Progenitor cell of endocrine pancreas (in vitro differentiated cells): Measurements from ENCODE around the gene WNT3A. TPM values are rescaled to one million over a fixed set of nuclear protein-coding genes. Genes with fewer than 3 reads are reported as not detected.
A peak's percentile ranks its signal among the peaks of the same experiment; 100 is the strongest.

ENCODE experiments used
- DNase-seq: peaks from one replicate; pipeline ENCODE4 v3.0.0; 2021; ENCODE audit warnings: low spot score; ENCODE audit not compliant: unreplicated experiment
- H3K27ac Mint-ChIP-seq: 2 replicates; pipeline ENCODE4 v1.8.0; 2021; ENCODE audit warnings: mild to moderate bottlenecking, moderate library complexity, mixed read lengths
- H3K27me3 Mint-ChIP-seq: 2 replicates; pipeline ENCODE4 v1.8.0; 2021; ENCODE audit warnings: mixed read lengths
- H3K36me3 Mint-ChIP-seq: 2 replicates; pipeline ENCODE4 v1.8.0; 2022; ENCODE audit warnings: mixed read lengths; ENCODE audit not compliant: insufficient read depth
- H3K4me1 Mint-ChIP-seq: 2 replicates; pipeline ENCODE4 v1.8.0; 2021; ENCODE audit warnings: low read depth, mixed read lengths
- H3K4me3 Mint-ChIP-seq: 2 replicates; pipeline ENCODE4 v1.8.0; 2021; ENCODE audit warnings: low read depth, mild to moderate bottlenecking, moderate library complexity, mixed read lengths
- H3K9me3 Mint-ChIP-seq: 2 replicates; pipeline ENCODE4 v1.8.0; 2021; ENCODE audit warnings: low read depth, mixed read lengths
- total RNA-seq: library from RNA; stranded (reverse); gene quantifications from 2 replicates; pipeline ENCODE4 v1.2.1, GENCODE V29; 2021
- TF ChIP-seq, protein P1 (sequence below): fragments of 200-600 bp; sonication (generic); IDR thresholded peaks from one replicate; pipeline ENCODE4 v1.5.0; 2021; ENCODE audit warnings: antibody characterized with exemption, mild to moderate bottlenecking; ENCODE audit not compliant: unreplicated experiment

The WNT3A gene
- total RNA-seq, 1 donor from 2014 or later, result not detected

DNA sequence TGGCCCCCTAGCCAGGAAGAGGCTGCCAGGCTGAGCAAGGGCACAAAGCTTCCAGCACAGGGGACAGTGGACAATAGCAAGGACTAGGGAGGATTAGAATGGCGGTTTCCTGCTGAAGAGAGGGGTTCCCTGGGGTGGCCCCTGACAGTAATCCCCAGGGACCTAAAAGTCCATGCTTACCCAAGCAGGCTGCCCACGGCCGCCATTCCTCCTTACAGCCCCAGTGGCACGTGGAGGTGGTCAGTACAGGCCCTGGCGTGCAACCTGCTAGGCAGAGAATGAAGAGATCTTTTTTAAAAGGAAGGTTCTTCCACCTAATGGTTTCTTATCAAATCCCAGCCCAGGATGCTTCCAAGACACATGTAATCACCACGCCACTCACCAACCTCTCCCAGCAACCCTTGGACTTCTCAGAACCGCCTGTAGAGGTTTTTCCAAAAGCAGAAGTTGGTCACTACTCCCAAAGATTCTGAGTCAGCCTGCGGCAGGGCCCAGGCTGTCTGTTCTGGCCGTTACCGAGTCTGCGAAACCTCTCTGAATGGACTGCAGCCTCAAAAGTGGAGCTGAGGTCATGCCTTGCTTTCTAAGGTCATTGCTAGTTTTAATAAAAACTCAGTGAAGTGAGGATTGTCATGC, 101.4 kb downstream of the WNT3A start:
- H3K4me1 Mint-ChIP-seq, result peaks cover 12% of the 10 kb centered on the region
- H3K27me3 Mint-ChIP-seq, result no peaks in the 10 kb centered on the region
- H3K27ac Mint-ChIP-seq, result peak overlapping the region; percentile 98
- peak overlapping the region; percentile 93 for H3K4me3 Mint-ChIP-seq
- peaks cover 3% of the 10 kb centered on the region for H3K36me3 Mint-ChIP-seq
- no peak for DNase-seq
- TF ChIP-seq, protein P1, sequence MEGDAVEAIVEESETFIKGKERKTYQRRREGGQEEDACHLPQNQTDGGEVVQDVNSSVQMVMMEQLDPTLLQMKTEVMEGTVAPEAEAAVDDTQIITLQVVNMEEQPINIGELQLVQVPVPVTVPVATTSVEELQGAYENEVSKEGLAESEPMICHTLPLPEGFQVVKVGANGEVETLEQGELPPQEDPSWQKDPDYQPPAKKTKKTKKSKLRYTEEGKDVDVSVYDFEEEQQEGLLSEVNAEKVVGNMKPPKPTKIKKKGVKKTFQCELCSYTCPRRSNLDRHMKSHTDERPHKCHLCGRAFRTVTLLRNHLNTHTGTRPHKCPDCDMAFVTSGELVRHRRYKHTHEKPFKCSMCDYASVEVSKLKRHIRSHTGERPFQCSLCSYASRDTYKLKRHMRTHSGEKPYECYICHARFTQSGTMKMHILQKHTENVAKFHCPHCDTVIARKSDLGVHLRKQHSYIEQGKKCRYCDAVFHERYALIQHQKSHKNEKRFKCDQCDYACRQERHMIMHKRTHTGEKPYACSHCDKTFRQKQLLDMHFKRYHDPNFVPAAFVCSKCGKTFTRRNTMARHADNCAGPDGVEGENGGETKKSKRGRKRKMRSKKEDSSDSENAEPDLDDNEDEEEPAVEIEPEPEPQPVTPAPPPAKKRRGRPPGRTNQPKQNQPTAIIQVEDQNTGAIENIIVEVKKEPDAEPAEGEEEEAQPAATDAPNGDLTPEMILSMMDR, result no peak
- H3K9me3 Mint-ChIP-seq, result no peaks in the 10 kb centered on the region

DNA sequence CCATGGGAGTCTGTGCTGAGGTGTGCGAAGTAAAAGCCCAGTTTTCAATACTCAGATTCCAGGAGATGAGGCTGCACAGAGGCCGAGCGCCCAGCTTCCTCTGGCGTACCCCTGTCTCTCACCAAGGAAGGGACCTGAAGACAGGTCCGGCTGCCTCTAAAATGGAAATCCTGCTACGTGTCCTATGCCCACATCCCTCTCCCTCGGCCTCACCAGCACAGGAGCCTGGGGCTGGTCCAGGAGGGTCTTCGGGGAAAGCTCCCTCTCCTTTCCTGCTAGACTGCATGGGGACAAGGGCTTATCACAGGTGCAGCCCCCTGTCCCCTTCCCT, 101.9 kb downstream of the WNT3A start:
- H3K36me3 Mint-ChIP-seq, result peaks cover 3% of the 10 kb centered on the region
- peak overlapping the region; percentile 98 for H3K27ac Mint-ChIP-seq
- TF ChIP-seq, protein P1, result no peak
- no peaks in the 10 kb centered on the region for H3K9me3 Mint-ChIP-seq
- H3K4me3 Mint-ChIP-seq, result peak overlapping the region; percentile 93
- peaks cover 12% of the 10 kb centered on the region for H3K4me1 Mint-ChIP-seq
- H3K27me3 Mint-ChIP-seq, result no peaks in the 10 kb centered on the region
- DNase-seq, result no peak

DNA sequence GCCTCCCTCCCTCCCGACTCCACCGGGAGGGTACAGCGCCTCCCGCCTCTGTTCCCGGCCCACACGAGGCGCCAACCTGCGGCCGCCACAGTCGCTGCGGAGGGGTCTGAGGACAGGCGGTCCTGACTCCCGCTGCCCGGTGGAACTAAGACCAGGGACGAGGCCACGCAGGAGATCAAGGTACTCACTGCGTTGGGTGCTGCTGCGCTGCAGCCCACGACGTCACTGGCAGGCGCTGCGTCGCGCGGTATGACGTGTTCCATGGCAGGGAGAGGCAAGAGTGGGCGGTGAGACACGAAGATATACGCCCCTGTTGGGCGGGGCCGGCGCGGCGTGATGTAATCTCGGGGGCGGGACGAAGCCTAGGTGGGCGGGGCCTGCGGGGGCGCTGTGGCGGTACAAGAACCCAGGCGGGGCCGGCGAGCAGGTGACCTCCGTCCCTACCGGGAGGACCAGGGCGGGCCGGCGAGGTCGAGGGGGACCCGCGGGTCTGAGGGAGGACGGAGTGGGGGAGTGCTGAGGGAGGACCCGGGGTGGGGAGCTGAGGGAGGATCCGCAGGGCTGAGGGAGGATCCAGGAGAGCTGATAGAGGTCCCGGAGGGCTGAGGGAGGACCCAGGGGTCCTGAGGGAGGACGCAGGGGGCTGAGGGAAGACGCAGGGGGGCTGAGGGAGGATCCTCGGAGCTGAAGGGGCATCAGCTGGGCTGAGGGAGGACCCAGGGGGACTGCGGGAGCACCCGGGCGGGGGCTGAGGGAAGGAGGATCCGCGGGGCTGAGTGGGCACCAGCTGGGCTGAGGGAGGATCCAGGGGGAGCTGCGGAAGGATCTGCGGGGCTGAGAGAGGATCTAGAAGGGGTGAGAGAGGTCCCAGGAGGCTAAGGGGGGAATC, 102.5 kb downstream of the WNT3A start, which contains the start of gene MRPL55:
Gene MRPL55, minus strand, starts transcription at position 227 of the 889 bp plus-strand sequence. CDS start 1,039 bp downstream, outside the sequence.
- TF ChIP-seq, protein P1, result peak; percentile 28

DNA sequence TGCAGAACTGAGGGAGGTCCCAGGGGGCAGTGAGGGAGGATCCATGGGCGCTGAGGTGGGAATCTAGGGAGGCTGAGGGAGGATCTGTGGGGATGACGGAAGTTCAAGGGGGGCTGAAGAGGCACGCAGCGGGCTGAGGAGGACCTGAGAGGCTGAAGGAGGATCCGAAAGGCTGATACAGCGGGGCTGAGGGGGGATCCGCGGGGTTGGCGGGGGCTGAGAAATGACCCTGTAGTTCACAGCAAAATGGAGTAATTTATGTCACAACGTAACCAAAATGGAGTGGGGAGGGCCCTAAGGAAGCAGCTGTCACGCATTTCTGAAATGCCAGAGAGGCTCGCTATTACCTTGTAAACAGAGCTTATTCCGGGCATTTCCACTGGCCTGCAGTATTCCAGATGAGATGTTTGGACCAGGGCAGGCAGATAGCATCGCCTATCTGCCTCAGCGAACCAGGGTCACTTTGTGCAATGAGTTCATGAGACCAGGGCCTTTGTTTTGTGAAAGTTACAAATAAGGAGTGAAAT, 103.2 kb downstream of the WNT3A start:
- DNase-seq, result no peak
- peak overlapping the region; percentile 98 for H3K27ac Mint-ChIP-seq

More for the DNA sequence above, 102.5 kb downstream of the WNT3A start, which contains the start of gene MRPL55:
- peaks cover 12% of the 10 kb centered on the region for H3K4me1 Mint-ChIP-seq
- no peaks in the 10 kb centered on the region for H3K9me3 Mint-ChIP-seq
- H3K36me3 Mint-ChIP-seq, result peaks cover 3% of the 10 kb centered on the region
- peak; percentile 99 for DNase-seq
- H3K27me3 Mint-ChIP-seq, result no peaks in the 10 kb centered on the region
- H3K27ac Mint-ChIP-seq, result peak within 1 kb of the TSS; percentile 98
- peak within 1 kb of the TSS; percentile 93 for H3K4me3 Mint-ChIP-seq

More for the DNA sequence above, 103.2 kb downstream of the WNT3A start:
- peaks cover 3% of the 10 kb centered on the region for H3K36me3 Mint-ChIP-seq
- H3K4me3 Mint-ChIP-seq, result peak overlapping the region; percentile 93
- peaks cover 1% of the 10 kb centered on the region for H3K9me3 Mint-ChIP-seq
- no peaks in the 10 kb centered on the region for H3K27me3 Mint-ChIP-seq
- TF ChIP-seq, protein P1, result no peak
- peaks cover 12% of the 10 kb centered on the region for H3K4me1 Mint-ChIP-seq
